HepG2 (cell line): Measurements from ENCODE around the gene TNN. TPM values are rescaled to one million over a fixed set of nuclear protein-coding genes. Genes with fewer than 3 reads are reported as not detected.

Source experiments
- BRF2 ChIP-seq: sonication (generic); formaldehyde crosslinking; IDR thresholded peaks from 2 replicates; pipeline ENCODE4 v1.8.1; 2022; ENCODE audit warnings: mild to moderate bottlenecking, missing genetic modification reagents
- CC2D1A ChIP-seq: sonication (generic); formaldehyde crosslinking; IDR thresholded peaks from 2 replicates; pipeline ENCODE4 v1.8.1; 2023; ENCODE audit warnings: mild to moderate bottlenecking, missing genetic modification reagents
- ELF1 ChIP-seq: sonication (generic); formaldehyde crosslinking; IDR thresholded peaks from 2 replicates; pipeline ENCODE4 v1.4.0; 2020; ENCODE audit warnings: missing genetic modification reagents
- IRF9 ChIP-seq: sonication (generic); formaldehyde crosslinking; IDR thresholded peaks from 2 replicates; pipeline ENCODE4 v1.8.0; 2022; ENCODE audit warnings: missing genetic modification reagents, mild to moderate bottlenecking, borderline replicate concordance
- JUND ChIP-seq: sonication (generic); formaldehyde crosslinking; IDR thresholded peaks from 2 replicates; pipeline ENCODE4 v1.8.0; 2022; ENCODE audit warnings: mild to moderate bottlenecking, missing genetic modification reagents
- NFE2L2 ChIP-seq: fragments of 150-350 bp; IDR thresholded peaks from 2 replicates; pipeline ENCODE4 v1.6.1; 2014; ENCODE audit warnings: low read length
- NFKB2 ChIP-seq: sonication (generic); formaldehyde crosslinking; IDR thresholded peaks from 2 replicates; pipeline ENCODE4 v1.4.0; 2020; ENCODE audit warnings: missing genetic modification reagents, borderline replicate concordance
- NRL ChIP-seq: sonication (generic); formaldehyde crosslinking; IDR thresholded peaks from 2 replicates; pipeline ENCODE4 v1.5.0; 2020; ENCODE audit warnings: missing genetic modification reagents, mild to moderate bottlenecking, moderate library complexity, borderline replicate concordance
- PRMT3 ChIP-seq: sonication (generic); formaldehyde crosslinking; IDR thresholded peaks from 2 replicates; pipeline ENCODE4 v1.8.1; 2022; ENCODE audit warnings: low read depth, mild to moderate bottlenecking, moderate library complexity, missing genetic modification reagents, borderline replicate concordance
- SAP130 ChIP-seq: IDR thresholded peaks from 2 replicates; pipeline ENCODE4 v1.6.1; 2016; ENCODE audit warnings: low read depth
- TEAD3 ChIP-seq: optimal IDR thresholded peaks from 2 replicates; pipeline ENCODE3; 2016; ENCODE audit warnings: borderline replicate concordance
- THAP11 ChIP-seq: IDR thresholded peaks from 2 replicates; pipeline ENCODE4 v1.6.1; 2016; ENCODE audit warnings: missing biosample characterization, missing genetic modification reagents
- ZBTB39 ChIP-seq: sonication (generic); formaldehyde crosslinking; IDR thresholded peaks from 2 replicates; pipeline ENCODE4 v1.5.0; 2020; ENCODE audit warnings: missing genetic modification reagents
- ZHX2 ChIP-seq, 2 experiments: sonication (generic) in 1 of 2; formaldehyde crosslinking in 1 of 2; IDR thresholded peaks; 2 replicates each; pipeline versions ENCODE4 v1.6.1 to v1.9.0; 2014 to 2022; ENCODE audit warnings: antibody characterized with exemption in 1 of 2, borderline replicate concordance in 1 of 2, inconsistent platforms in 1 of 2, low read depth in 1 of 2, missing genetic modification reagents in 1 of 2
- ZNF124 ChIP-seq: sonication (generic); formaldehyde crosslinking; IDR thresholded peaks from 2 replicates; pipeline ENCODE4 v1.4.0; 2020; ENCODE audit warnings: missing genetic modification reagents
- ZNF343 ChIP-seq: sonication (generic); formaldehyde crosslinking; IDR thresholded peaks from 2 replicates; pipeline ENCODE4 v1.4.0; 2020; ENCODE audit warnings: mild to moderate bottlenecking, missing genetic modification reagents
- ZNF496 ChIP-seq: sonication (generic); formaldehyde crosslinking; IDR thresholded peaks from 2 replicates; pipeline ENCODE4 v1.8.1; 2023; ENCODE audit warnings: mild to moderate bottlenecking, moderate library complexity, missing genetic modification reagents; ENCODE audit not compliant: insufficient replicate concordance
- ZNF562 ChIP-seq: sonication (generic); formaldehyde crosslinking; IDR thresholded peaks from 2 replicates; pipeline ENCODE4 v1.8.0; 2022; ENCODE audit warnings: missing genetic modification reagents, borderline replicate concordance
- ZNF660 ChIP-seq: sonication (generic); formaldehyde crosslinking; IDR thresholded peaks from 2 replicates; pipeline ENCODE4 v1.5.1; 2020; ENCODE audit warnings: mild to moderate bottlenecking, low read depth, missing genetic modification reagents, borderline replicate concordance
- polyA plus RNA-seq, 8 experiments: library from polyadenylated mRNA; depleted of rRNA in 3 of 8; stranded (reverse) in 7 of 8; unstranded in 1 of 8; fragments of >200 nt; fragmentation: Illumina TruSeq in 4 of 8; extraction: Trizol in 4 of 8; gene quantifications; 2 replicates each; pipeline versions ENCODE4 v1.2.1 to v1.2.3, GENCODE V29; 2011 to 2016; ENCODE audit warnings: low read depth in 4 of 8, missing spikeins in 1 of 8, mixed read lengths in 1 of 8; ENCODE audit not compliant: insufficient read depth in 1 of 8
- total RNA-seq, 5 experiments: library from RNA; depleted of rRNA; stranded (reverse); fragments of >200 nt; fragmentation: Illumina TruSeq; extraction: Trizol; gene quantifications; 2 replicates each; pipeline ENCODE4 v1.2.3, GENCODE V29; 2016; ENCODE audit warnings: low read depth in 1 of 5

The TNN gene
- total and polyA plus RNA-seq, 2 of the 13 experiments (the other 11 are each of a cell fraction or from before 2014, with no cell fraction given), result not detected

GRCh38 chr1:175095978-175096607 lies 28.5 kb downstream of the TNN start (continued):
- TF ChIP-seq ZNF660 (CRISPR knock-in tag) (no peak), ELF1 (CRISPR knock-in tag) (no peak), CC2D1A (CRISPR knock-in tag) (no peak), ZBTB39 (CRISPR knock-in tag) (no peak), NFE2L2 (0 out of 2 replicates have a peak, but pooled peaks have one; percentile 8), ZNF124 (CRISPR knock-in tag) (no peak), ZHX2 (IDR thresholded peaks at IDR 0.05; ENCODE audit: low read depth) (no peak), ZHX2 (CRISPR knock-in tag; IDR thresholded peaks at IDR 0.05; ENCODE audit: borderline replicate concordance) (no peak), ZNF343 (CRISPR knock-in tag) (no peak), IRF9 (CRISPR knock-in tag) (no peak), NFKB2 (no peak), ZNF562 (CRISPR knock-in tag) (no peak), NRL (CRISPR knock-in tag) (no peak), TEAD3 (CRISPR knock-in tag) (peak; percentile 87), THAP11 (CRISPR knock-in tag) (0 out of 2 replicates have a peak, but pooled peaks have one; percentile 41), BRF2 (CRISPR knock-in tag) (no peak), JUND (peak; percentile 93), SAP130 (0 out of 2 replicates have a peak, but pooled peaks have one; percentile 19), PRMT3 (CRISPR knock-in tag) (no peak), ZNF496 (no peak)
